ENCODE results near the gene MPP3.

Gene MPP3

DNA sequence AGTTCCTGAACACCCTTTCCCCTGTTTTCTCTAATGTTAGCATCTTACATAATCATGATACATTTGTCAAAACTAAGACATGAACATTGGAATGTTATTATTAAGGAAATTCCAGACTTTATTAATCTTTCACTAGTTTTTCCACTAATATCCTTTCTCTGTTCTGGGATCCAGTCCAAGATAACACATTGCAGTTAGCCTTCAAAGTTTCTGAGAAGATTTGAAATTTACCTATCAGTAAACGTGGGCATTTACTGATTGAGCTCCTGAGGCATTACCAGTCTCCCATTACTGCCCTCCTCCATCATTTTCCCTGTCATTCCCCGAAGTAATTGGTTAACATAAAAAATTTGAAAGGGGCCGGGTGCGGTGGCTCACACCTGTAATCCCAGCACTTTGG lies 8.3 kb upstream of the MPP3 start:
- no peak overlapping the region for H2AFZ ChIP-seq (ENCODE audit: low read depth, low read length)
- no peak overlapping the region for H3K27ac ChIP-seq (ENCODE audit: low read length)
- no peak overlapping the region for H3K4me3 ChIP-seq (ENCODE audit: low read length)
- H3K4me1 ChIP-seq (ENCODE audit: low read length), result peaks cover 3% of the 10 kb centered on the region; the same call in 1 of the 2 replicates
- no peaks in the 10 kb centered on the region for H4K20me1 ChIP-seq (ENCODE audit: insufficient read depth, low read length)
- no peaks in the 10 kb centered on the region for H3K36me3 ChIP-seq (replicated peaks; ENCODE audit: low read depth, low read length)
- no peak overlapping the region for H3K9ac ChIP-seq (ENCODE audit: low read length)
- H3K4me2 ChIP-seq (ENCODE audit: low read length), result no peak overlapping the region
- TF ChIP-seq, protein P1, sequence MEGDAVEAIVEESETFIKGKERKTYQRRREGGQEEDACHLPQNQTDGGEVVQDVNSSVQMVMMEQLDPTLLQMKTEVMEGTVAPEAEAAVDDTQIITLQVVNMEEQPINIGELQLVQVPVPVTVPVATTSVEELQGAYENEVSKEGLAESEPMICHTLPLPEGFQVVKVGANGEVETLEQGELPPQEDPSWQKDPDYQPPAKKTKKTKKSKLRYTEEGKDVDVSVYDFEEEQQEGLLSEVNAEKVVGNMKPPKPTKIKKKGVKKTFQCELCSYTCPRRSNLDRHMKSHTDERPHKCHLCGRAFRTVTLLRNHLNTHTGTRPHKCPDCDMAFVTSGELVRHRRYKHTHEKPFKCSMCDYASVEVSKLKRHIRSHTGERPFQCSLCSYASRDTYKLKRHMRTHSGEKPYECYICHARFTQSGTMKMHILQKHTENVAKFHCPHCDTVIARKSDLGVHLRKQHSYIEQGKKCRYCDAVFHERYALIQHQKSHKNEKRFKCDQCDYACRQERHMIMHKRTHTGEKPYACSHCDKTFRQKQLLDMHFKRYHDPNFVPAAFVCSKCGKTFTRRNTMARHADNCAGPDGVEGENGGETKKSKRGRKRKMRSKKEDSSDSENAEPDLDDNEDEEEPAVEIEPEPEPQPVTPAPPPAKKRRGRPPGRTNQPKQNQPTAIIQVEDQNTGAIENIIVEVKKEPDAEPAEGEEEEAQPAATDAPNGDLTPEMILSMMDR (IDR thresholded peaks at IDR 0.05; ENCODE audit: low read depth, low read length), result no peak
- no peak for TF ChIP-seq EZH2phosphoT487 (IDR thresholded peaks at IDR 0.05; ENCODE audit: low read depth)
- no peaks in the 10 kb centered on the region for H3K79me2 ChIP-seq (ENCODE audit: low read length)
- H3K9me3 ChIP-seq (ENCODE audit: insufficient read depth, low read length), result no peaks in the 10 kb centered on the region
- peaks cover 19% of the 10 kb centered on the region; the same call in 1 of the 2 replicates for H3K27me3 ChIP-seq (ENCODE audit: low read depth, low read length)

- Histone ChIP-seq H3K9me3 (ENCODE audit: insufficient read depth, low read length) (no peaks in the 10 kb centered on the region), H3K4me3 (ENCODE audit: low read length) (no peak overlapping the region), H4K20me1 (ENCODE audit: insufficient read depth, low read length) (no peaks in the 10 kb centered on the region), H3K36me3 (replicated peaks; ENCODE audit: low read depth, low read length) (no peaks in the 10 kb centered on the region), H2AFZ (ENCODE audit: low read depth, low read length) (no peak overlapping the region), H3K4me2 (ENCODE audit: low read length) (no peak overlapping the region), H3K27me3 (ENCODE audit: low read depth, low read length) (peaks cover 19% of the 10 kb centered on the region; the same call in 1 of the 2 replicates), H3K27ac (ENCODE audit: low read length) (no peak overlapping the region), H3K4me1 (ENCODE audit: low read length) (no peaks in the 10 kb centered on the region), H3K9ac (ENCODE audit: low read length) (no peak overlapping the region), H3K79me2 (ENCODE audit: low read length) (no peaks in the 10 kb centered on the region)
- TF ChIP-seq, protein P1 (IDR thresholded peaks at IDR 0.05; ENCODE audit: low read depth, low read length), result peak; percentile 31
- no peak for TF ChIP-seq EZH2phosphoT487 (IDR thresholded peaks at IDR 0.05; ENCODE audit: low read depth)
These were observed 7.9 kb upstream of the MPP3 start for GRCh38 chr17:43840814-43841213.

DNA sequence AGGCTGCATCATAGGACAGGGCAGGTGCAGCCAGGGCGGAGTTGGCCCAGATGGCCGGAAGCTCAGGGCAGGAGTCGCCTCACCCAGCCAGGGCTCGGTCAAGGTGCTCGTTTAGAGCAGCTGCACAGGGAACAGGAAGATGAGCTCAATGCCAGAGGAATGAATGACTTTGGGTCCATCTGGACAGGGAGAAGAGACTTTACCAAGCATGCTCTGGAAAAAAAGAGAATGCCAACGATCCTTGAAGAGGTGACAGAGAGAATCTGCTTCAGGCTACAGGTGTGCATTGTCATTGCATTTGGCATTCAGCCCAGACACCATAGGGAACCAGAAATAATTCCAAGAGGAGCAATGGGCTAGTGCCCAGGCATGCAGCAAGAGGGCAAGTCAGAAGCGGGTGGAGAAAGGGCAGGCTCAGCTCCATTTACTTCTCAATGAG lies 6.7 kb upstream of the MPP3 start:
- H3K9ac ChIP-seq (ENCODE audit: low read length), result no peak overlapping the region
- no peak overlapping the region for H2AFZ ChIP-seq (ENCODE audit: low read depth, low read length)
- no peaks in the 10 kb centered on the region for H3K36me3 ChIP-seq (replicated peaks; ENCODE audit: low read depth, low read length)
- no peaks in the 10 kb centered on the region for H3K9me3 ChIP-seq (ENCODE audit: insufficient read depth, low read length)
- no peaks in the 10 kb centered on the region for H3K79me2 ChIP-seq (ENCODE audit: low read length)
- H3K27ac ChIP-seq (ENCODE audit: low read length), result no peak overlapping the region
- H3K4me1 ChIP-seq (ENCODE audit: low read length), result no peaks in the 10 kb centered on the region
- TF ChIP-seq EZH2phosphoT487 (IDR thresholded peaks at IDR 0.05; ENCODE audit: low read depth), result no peak
- TF ChIP-seq, protein P1 (IDR thresholded peaks at IDR 0.05; ENCODE audit: low read depth, low read length), result no peak
- no peak overlapping the region for H3K4me3 ChIP-seq (ENCODE audit: low read length)
- H3K27me3 ChIP-seq (ENCODE audit: low read depth, low read length), result peaks cover 19% of the 10 kb centered on the region; the same call in 1 of the 2 replicates
- H3K4me2 ChIP-seq (ENCODE audit: low read length), result no peak overlapping the region
- H4K20me1 ChIP-seq (ENCODE audit: insufficient read depth, low read length), result no peaks in the 10 kb centered on the region

- Histone ChIP-seq H3K4me3 (ENCODE audit: low read length) (no peak overlapping the region), H3K4me1 (ENCODE audit: low read length) (peaks cover 8% of the 10 kb centered on the region), H3K9me3 (ENCODE audit: insufficient read depth, low read length) (no peaks in the 10 kb centered on the region), H3K27ac (ENCODE audit: low read length) (no peak overlapping the region), H3K9ac (ENCODE audit: low read length) (no peak overlapping the region), H4K20me1 (ENCODE audit: insufficient read depth, low read length) (no peaks in the 10 kb centered on the region), H3K36me3 (replicated peaks; ENCODE audit: low read depth, low read length) (no peaks in the 10 kb centered on the region), H3K4me2 (ENCODE audit: low read length) (no peak overlapping the region), H3K27me3 (ENCODE audit: low read depth, low read length) (peaks cover 5% of the 10 kb centered on the region; the same call in 1 of the 2 replicates), H2AFZ (ENCODE audit: low read depth, low read length) (no peak overlapping the region), H3K79me2 (ENCODE audit: low read length) (no peaks in the 10 kb centered on the region)
- TF ChIP-seq, protein P1 (IDR thresholded peaks at IDR 0.05; ENCODE audit: low read depth, low read length), result no peak
- TF ChIP-seq EZH2phosphoT487 (IDR thresholded peaks at IDR 0.05; ENCODE audit: low read depth), result no peak
These were observed 1.2 kb upstream of the MPP3 start for GRCh38 chr17:43834106-43834505.
